CD14-positive monocyte (primary cell): ENCODE results near the gene AMOT. TPM values are rescaled to one million over a fixed set of nuclear protein-coding genes. Genes with fewer than 3 reads are reported as not detected.

Source experiments
- DNase-seq, 3 donors: peaks; one replicate each; pipeline ENCODE4 v3.0.0-alpha.2; 2011 to 2022
- H2AFZ ChIP-seq: 2 replicates; pipeline ENCODE4 v1.6.0; 2012; ENCODE audit warnings: mild to moderate bottlenecking, low read depth, low read length, inconsistent platforms; ENCODE audit not compliant: insufficient read depth, poor library complexity, severe bottlenecking
- H3K27ac ChIP-seq, 2 donors: 1 replicate in 1 of 2; 2 replicates in 1 of 2; pipeline ENCODE4 v1.5.1; 2012 to 2013; ENCODE audit warnings: low read length in 2 of 2, control low read depth in 1 of 2, inconsistent platforms in 1 of 2, low read depth in 1 of 2, mild to moderate bottlenecking in 1 of 2
- H3K27me3 ChIP-seq, 2 donors: one replicate each; pipeline versions ENCODE4 v1.6.0 to v1.6.1; 2011 to 2013; ENCODE audit warnings: low read length in 2 of 2; ENCODE audit not compliant: control insufficient read depth in 2 of 2, insufficient read depth in 2 of 2
- H3K36me3 ChIP-seq, 2 donors: replicated peaks in 1 of 2; 1 replicate in 1 of 2; 2 replicates in 1 of 2; pipeline versions ENCODE4 v1.5.1 to v1.6.1; 2012 to 2013; ENCODE audit warnings: low read length in 2 of 2, control low read depth in 1 of 2, inconsistent platforms in 1 of 2, mild to moderate bottlenecking in 1 of 2; ENCODE audit not compliant: insufficient read depth in 2 of 2, control insufficient read depth in 1 of 2
- H3K4me1 ChIP-seq, 2 donors: 1 replicate in 1 of 2; 2 replicates in 1 of 2; pipeline versions ENCODE4 v1.5.1 to v1.6.1; 2012 to 2013; ENCODE audit warnings: low read length in 2 of 2, control low read depth in 1 of 2, inconsistent platforms in 1 of 2, mild to moderate bottlenecking in 1 of 2, moderate library complexity in 1 of 2; ENCODE audit not compliant: insufficient read depth in 2 of 2, control insufficient read depth in 1 of 2
- H3K4me2 ChIP-seq: replicated peaks from 2 replicates; pipeline ENCODE3; 2012; ENCODE audit warnings: low read length, moderate library complexity, mild to moderate bottlenecking; ENCODE audit not compliant: poor library complexity, severe bottlenecking; ENCODE audit errors: extremely low read depth
- H3K4me3 ChIP-seq, 3 experiments: fragments of 200-600 bp in 1 of 3; sonication (generic) in 1 of 3; replicated peaks in 1 of 3; 1 replicate in 2 of 3; 2 replicates in 1 of 3; pipeline ENCODE4 v1.5.1; 2011 to 2013; ENCODE audit warnings: low read length in 3 of 3, mild to moderate bottlenecking in 3 of 3, control low read depth in 2 of 3, low read depth in 2 of 3, inconsistent platforms in 1 of 3, moderate library complexity in 1 of 3
- H3K79me2 ChIP-seq: 2 replicates; pipeline ENCODE4 v1.6.0; 2012; ENCODE audit warnings: mild to moderate bottlenecking, control low read depth, inconsistent platforms, low read length, moderate library complexity; ENCODE audit not compliant: insufficient read depth
- H3K9ac ChIP-seq: 2 replicates; pipeline ENCODE4 v1.6.0; 2017; ENCODE audit warnings: low read length, mild to moderate bottlenecking; ENCODE audit not compliant: insufficient read depth, poor library complexity, severe bottlenecking
- H3K9me3 ChIP-seq, 2 donors: replicated peaks in 1 of 2; 1 replicate in 1 of 2; 2 replicates in 1 of 2; pipeline versions ENCODE4 v1.5.1 to v1.6.1; 2012 to 2013; ENCODE audit warnings: low read length in 2 of 2, control low read depth in 1 of 2; ENCODE audit not compliant: control insufficient read depth in 1 of 2, insufficient read depth in 1 of 2
- H4K20me1 ChIP-seq: 2 replicates; pipeline ENCODE4 v1.6.0; 2012; ENCODE audit warnings: mild to moderate bottlenecking, low read length, control low read depth, moderate library complexity; ENCODE audit not compliant: insufficient read depth
- H3K27ac Mint-ChIP-seq, 7 donors: one replicate each; pipeline ENCODE4 v1.8.0; 2020; ENCODE audit warnings: mild to moderate bottlenecking in 7 of 7, mixed read lengths in 7 of 7, moderate library complexity in 6 of 7, inconsistent platforms in 2 of 7
- H3K27me3 Mint-ChIP-seq, 3 donors: one replicate each; pipeline ENCODE4 v1.8.0; 2021 to 2022; ENCODE audit warnings: low read depth in 3 of 3, mild to moderate bottlenecking in 3 of 3, mixed read lengths in 3 of 3, moderate library complexity in 3 of 3, inconsistent platforms in 1 of 3
- H3K36me3 Mint-ChIP-seq, 2 donors: one replicate each; pipeline ENCODE4 v1.8.0; 2020; ENCODE audit warnings: mixed read lengths in 2 of 2, inconsistent platforms in 1 of 2, mild to moderate bottlenecking in 1 of 2
- H3K4me1 Mint-ChIP-seq: one replicate; pipeline ENCODE4 v1.8.0; 2020; ENCODE audit warnings: mild to moderate bottlenecking, mixed read lengths
- H3K4me3 Mint-ChIP-seq, 2 donors: one replicate each; pipeline ENCODE4 v1.8.0; 2020; ENCODE audit warnings: mild to moderate bottlenecking in 2 of 2, mixed read lengths in 2 of 2, moderate library complexity in 1 of 2
- H3K9me3 Mint-ChIP-seq, 7 donors: one replicate each; pipeline ENCODE4 v1.8.0; 2020 to 2022; ENCODE audit warnings: mixed read lengths in 7 of 7, mild to moderate bottlenecking in 6 of 7, moderate library complexity in 6 of 7, inconsistent platforms in 2 of 7
- WGBS: methylation state at CpG from one replicate; pipeline ENCODE4 v1.1.5; 2013; ENCODE audit warnings: missing lambda C conversion rate; ENCODE audit not compliant: insufficient coverage; 5-methylcytosine and 5-hydroxymethylcytosine counted together
- intact Hi-C, 2 donors: fragments of 100-400 bp; cut with micrococcal nuclease; formaldehyde crosslinking; loops; one replicate each; pipeline versions ENCODE4 v1.15.0 to v1.15.1; 2023
- polyA plus RNA-seq, 3 donors: library from polyadenylated mRNA; depleted of rRNA in 1 of 3; unstranded in 2 of 3; stranded (reverse) in 1 of 3; fragments of 300-500 nt in 2 of 3; fragments of >200 nt in 1 of 3; fragmentation: Illumina TruSeq in 2 of 3; gene quantifications; 1 replicate in 2 of 3; 2 replicates in 1 of 3; pipeline ENCODE4 v1.2.3, GENCODE V29; 2012 to 2021
- TF ChIP-seq, protein P1 (sequence below): fragments of 200-600 bp; IDR thresholded peaks from one replicate; pipeline ENCODE4 v1.8.0; 2022; ENCODE audit warnings: antibody characterized with exemption, mild to moderate bottlenecking

Gene AMOT
- polyA plus RNA-seq, 3 donors, result 0.04 to 0.11 TPM; not detected in 1

DNA sequence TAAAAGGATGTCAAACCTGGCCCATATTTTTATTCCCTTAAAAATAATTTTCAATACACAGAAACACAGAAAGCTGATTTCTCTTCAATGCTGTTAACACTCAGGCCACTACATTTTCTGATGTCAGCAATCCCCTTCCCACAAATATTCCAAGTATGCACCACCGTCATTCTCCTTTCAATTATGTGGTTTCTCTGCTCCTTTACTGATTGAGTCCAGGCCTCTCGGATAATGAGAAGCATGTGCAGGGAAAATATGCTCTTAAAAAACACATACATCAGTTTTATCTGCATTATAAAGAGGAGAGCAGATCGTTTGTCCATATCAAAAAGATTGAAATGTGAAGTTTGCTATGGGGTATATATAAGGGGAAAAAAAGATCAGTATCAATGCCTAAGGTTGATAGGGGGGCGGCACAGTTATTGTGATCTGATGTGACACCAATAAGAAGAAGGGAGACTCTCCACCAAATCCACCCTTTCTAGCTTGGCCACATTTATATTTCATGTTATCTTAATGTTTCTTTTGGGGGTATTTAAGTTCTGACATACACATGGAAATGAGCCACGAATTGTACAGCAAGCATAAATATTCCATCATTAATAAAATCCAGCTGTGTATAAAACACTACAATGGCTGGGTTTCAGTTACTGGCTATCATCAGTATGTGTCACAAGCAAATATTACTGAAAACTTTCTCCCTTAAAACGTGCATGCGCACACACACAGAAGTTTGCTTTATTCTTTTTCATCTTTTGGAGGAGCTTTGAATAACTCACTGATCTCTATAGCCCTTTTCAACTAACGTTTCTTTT is 6.4 kb downstream of the AMOT start:
- no peaks in the 10 kb centered on the region for H3K79me2 ChIP-seq
- no CpG with 5 or more reads among the region's 8 CpGs for WGBS
- Mint-ChIP-seq H3K4me3 (no peak overlapping the region), H3K27me3 (peaks cover 0 to 4% (median 0%) of the 10 kb centered on the region in 3 donors), H3K27ac (no peak overlapping the region), H3K9me3 (no peaks in the 10 kb centered on the region), H3K36me3 (no peaks in the 10 kb centered on the region), H3K4me1 (peaks cover 3% of the 10 kb centered on the region)
- H3K9me3 ChIP-seq, result no peaks in the 10 kb centered on the region
- no peaks in the 10 kb centered on the region for H3K36me3 ChIP-seq
- H2AFZ ChIP-seq, result no peak overlapping the region
- TF ChIP-seq, protein P1, sequence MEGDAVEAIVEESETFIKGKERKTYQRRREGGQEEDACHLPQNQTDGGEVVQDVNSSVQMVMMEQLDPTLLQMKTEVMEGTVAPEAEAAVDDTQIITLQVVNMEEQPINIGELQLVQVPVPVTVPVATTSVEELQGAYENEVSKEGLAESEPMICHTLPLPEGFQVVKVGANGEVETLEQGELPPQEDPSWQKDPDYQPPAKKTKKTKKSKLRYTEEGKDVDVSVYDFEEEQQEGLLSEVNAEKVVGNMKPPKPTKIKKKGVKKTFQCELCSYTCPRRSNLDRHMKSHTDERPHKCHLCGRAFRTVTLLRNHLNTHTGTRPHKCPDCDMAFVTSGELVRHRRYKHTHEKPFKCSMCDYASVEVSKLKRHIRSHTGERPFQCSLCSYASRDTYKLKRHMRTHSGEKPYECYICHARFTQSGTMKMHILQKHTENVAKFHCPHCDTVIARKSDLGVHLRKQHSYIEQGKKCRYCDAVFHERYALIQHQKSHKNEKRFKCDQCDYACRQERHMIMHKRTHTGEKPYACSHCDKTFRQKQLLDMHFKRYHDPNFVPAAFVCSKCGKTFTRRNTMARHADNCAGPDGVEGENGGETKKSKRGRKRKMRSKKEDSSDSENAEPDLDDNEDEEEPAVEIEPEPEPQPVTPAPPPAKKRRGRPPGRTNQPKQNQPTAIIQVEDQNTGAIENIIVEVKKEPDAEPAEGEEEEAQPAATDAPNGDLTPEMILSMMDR, result no peak
- no peak for DNase-seq
- no peaks in the 10 kb centered on the region for H3K27me3 ChIP-seq
- no peak overlapping the region for H3K27ac ChIP-seq
- H3K4me2 ChIP-seq, result no peak overlapping the region
- intact Hi-C loops, result no loop called here
- H3K4me1 ChIP-seq, result no peaks in the 10 kb centered on the region
- no peaks in the 10 kb centered on the region for H4K20me1 ChIP-seq
- H3K4me3 ChIP-seq, result no peak overlapping the region
- H3K9ac ChIP-seq, result no peak overlapping the region

DNA sequence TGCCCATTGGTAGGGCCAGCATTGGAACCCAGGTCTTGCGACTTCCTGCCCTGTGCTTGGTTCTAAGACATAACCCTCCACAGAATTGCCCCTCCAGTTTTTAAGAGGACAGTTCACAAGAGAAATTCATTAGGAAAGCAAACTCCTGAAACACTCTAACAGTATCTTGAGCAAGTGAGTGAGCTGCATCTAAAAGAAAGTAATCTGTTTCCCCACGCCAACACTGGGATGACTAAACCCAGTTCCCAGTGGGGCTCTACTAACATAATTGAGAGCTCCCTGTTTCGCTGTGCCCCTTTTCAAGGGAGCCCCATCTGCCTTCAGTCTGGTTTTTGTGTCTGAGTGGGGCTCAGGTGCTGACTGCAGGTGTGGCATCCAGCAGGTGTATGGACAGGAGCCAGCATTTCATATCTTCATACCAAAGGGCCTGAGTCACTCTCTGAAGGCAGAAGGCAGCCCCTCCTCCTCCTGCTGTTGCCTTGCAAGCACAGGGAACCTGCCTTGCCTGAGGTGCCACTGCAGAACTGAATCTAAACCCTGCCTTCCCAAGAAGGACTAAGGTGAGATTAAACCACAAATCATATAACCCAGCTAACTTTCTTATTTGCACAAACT is 8.0 kb downstream of the AMOT start:
- Histone ChIP-seq H3K4me2 (no peak overlapping the region), H3K79me2 (no peaks in the 10 kb centered on the region), H3K9me3 (no peaks in the 10 kb centered on the region), H3K36me3 (no peaks in the 10 kb centered on the region), H3K9ac (no peak overlapping the region), H4K20me1 (no peaks in the 10 kb centered on the region), H3K27ac (no peak overlapping the region), H3K4me3 (no peak overlapping the region), H3K4me1 (no peaks in the 10 kb centered on the region), H2AFZ (no peak overlapping the region), H3K27me3 (no peaks in the 10 kb centered on the region)
- WGBS, result no CpG with 5 or more reads among the region's 3 CpGs
- Mint-ChIP-seq H3K27me3 (peaks cover 0 to 4% (median 0%) of the 10 kb centered on the region in 3 donors), H3K4me1 (peaks cover 3% of the 10 kb centered on the region), H3K36me3 (no peaks in the 10 kb centered on the region), H3K9me3 (no peaks in the 10 kb centered on the region), H3K27ac (no peak overlapping the region), H3K4me3 (no peak overlapping the region)
- TF ChIP-seq, protein P1, result no peak
- DNase-seq, result no peak
- intact Hi-C loops, result no loop called here
